ENCODE results near the gene KBTBD13.

Gene KBTBD13

DNA sequence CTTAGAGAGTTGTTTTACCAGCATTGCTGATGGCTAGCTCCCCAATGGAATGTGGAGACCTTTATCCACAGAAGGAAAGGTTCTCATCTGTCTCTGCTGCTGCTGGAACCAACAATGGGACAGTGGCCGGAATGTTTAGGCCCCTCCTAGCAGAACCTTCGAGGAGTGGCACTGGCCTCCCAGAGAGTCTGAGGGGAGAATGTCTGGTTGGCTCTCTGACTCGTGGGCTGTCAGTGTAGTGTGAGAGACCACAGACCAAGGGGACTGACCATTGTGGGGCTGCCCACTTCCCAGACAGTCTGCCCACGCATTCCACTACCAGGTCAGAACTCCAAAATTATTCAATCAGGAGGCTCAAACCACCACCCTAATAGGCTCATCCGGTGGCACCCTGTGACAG lies 13.8 kb upstream of the KBTBD13 start:
- TF ChIP-seq, protein P1, sequence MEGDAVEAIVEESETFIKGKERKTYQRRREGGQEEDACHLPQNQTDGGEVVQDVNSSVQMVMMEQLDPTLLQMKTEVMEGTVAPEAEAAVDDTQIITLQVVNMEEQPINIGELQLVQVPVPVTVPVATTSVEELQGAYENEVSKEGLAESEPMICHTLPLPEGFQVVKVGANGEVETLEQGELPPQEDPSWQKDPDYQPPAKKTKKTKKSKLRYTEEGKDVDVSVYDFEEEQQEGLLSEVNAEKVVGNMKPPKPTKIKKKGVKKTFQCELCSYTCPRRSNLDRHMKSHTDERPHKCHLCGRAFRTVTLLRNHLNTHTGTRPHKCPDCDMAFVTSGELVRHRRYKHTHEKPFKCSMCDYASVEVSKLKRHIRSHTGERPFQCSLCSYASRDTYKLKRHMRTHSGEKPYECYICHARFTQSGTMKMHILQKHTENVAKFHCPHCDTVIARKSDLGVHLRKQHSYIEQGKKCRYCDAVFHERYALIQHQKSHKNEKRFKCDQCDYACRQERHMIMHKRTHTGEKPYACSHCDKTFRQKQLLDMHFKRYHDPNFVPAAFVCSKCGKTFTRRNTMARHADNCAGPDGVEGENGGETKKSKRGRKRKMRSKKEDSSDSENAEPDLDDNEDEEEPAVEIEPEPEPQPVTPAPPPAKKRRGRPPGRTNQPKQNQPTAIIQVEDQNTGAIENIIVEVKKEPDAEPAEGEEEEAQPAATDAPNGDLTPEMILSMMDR (IDR thresholded peaks at IDR 0.05; ENCODE audit: insufficient read depth, missing control alignments), result no peak
- FAIRE-seq, result no peak

DNA sequence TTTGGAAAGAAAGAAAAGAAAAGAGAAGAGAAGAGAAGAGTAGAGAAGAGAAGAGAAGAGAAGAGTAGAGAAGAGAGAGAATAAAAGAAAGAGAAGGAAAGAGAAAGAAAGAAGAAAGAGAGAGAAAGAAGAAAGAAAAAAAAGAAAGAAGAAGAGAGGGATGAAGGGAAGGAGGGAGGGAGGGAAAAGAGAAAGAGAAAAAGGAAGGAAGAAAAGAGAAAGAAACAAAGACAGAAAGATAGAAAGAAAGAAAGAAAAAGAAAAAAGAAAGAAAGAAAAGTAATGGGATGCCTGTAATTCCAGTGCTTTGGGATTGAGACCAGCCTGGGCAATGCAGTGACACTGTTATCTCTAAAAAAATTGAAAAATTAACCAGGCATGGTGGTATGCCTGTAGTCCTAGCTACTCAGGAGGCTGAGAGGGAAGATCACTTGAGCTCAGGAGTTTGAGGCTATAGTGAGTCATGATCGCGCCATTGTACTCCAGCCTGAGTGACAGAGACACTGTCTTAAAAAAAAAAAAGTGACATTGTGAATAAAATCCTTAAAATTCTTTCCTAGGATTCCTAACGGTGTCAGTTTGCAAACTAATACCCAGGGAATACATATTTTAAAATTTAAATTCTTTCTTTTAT lies 10.4 kb upstream of the KBTBD13 start:
- FAIRE-seq (no peak), DNase-seq (ENCODE audit: insufficient read length, low spot score) (no peak)
- TF ChIP-seq, protein P1 (IDR thresholded peaks at IDR 0.05; ENCODE audit: insufficient read depth, missing control alignments), result no peak

More for the DNA sequence above, 13.8 kb upstream of the KBTBD13 start:
- no peak for DNase-seq (ENCODE audit: insufficient read length, low spot score)

DNA sequence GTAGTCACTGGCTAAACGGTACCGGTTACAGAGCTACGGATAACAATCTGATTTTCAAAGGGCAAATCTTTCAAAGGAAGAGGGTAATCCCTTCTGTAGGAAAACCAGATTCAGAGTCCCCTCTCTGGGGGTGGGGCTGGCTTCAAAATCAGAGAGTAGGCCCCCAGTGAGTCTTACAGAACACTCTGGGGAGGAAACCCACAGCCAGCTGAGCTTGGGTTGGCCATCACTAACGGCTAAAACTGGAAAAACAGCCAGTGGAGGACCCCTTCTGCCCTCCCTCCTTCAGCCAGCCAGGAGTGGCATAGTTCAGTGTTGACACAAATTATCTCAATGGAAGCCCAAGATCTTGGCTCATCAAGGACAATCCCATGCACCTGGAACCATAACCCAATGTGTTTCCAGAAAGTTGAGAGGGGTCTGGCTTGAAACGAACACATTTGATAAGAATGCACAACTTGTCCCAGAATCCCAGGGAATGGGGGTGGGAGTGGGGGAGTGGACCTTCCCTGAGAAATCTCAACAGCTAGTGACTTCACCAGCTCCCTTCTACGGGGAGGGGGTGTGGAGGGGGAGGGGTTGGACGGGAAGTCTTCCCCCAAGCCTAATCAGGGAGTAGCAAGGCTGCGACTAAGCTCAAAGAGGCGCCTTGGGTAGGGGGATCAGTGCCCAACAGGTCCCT lies 9.8 kb upstream of the KBTBD13 start:
- FAIRE-seq, result no peak
- TF ChIP-seq, protein P1 (IDR thresholded peaks at IDR 0.05; ENCODE audit: insufficient read depth, missing control alignments), result no peak

DNA sequence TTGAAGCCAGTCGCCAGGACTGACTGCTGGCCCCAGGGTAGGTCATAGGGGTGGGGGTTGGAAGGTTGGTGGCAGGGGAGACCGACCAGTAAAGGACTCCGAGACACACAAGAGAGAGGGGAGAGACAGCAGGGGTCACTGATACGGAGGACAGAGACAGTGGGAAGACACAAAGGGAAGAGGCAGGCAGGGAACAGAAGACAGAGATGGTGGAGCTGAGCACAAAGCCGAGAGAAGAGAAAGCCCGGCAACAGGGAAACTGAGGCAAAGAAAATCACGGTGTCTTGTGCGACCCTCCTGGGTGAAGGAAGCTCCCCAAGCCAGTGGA lies 9.3 kb upstream of the KBTBD13 start:
- TF ChIP-seq, protein P1 (IDR thresholded peaks at IDR 0.05; ENCODE audit: insufficient read depth, missing control alignments), result no peak
- DNase-seq (ENCODE audit: insufficient read length, low spot score), result no peak
- no peak for FAIRE-seq

More for the DNA sequence above, 9.8 kb upstream of the KBTBD13 start:
- no peak for DNase-seq (ENCODE audit: insufficient read length, low spot score)

DNA sequence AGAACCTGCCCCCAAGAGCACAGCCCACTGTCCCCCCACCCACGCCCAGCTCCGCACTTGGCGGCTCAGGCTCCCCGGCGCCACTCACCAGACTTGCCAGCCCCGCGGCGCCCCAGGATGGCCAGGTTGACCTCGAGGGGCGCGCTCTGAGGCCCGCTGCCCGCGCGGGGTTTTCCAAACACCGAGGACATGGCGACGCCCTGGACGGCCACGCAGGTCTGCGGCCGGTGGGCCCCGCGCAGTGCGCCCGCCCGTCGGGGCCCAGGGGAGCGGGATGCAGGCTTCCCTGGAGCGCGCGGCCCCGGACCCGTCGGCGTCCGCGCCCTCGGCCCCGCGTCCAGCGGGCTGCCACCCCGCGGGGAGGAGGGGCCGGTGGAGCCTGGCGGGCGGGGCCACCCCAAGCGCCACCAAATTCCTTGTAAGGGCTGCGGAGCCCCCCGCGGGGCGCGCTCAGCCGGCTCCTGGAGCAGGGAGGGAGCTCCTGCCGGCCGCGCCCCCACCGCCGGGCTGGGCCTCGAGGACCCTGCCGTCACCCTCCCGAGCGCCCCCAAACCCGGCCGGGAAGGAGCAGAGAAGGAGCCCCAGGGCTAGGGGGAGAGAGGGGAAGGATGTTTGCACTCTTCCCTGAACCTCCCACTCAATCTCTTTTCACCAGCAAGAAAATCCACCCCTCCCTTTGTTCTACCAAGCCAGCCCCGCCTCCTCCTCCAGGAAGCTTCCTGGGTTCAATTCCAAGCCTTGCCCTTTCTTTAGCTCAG lies 8.7 kb upstream of the KBTBD13 start, which contains the start of gene RASL12:
Gene RASL12 (minus strand): TSS at position 347 of the 758 bp plus-strand sequence. CDS start 156 bp downstream, at position 191.
- DNase-seq (ENCODE audit: insufficient read length, low spot score) (no peak), FAIRE-seq (no peak)
- TF ChIP-seq, protein P1 (IDR thresholded peaks at IDR 0.05; ENCODE audit: insufficient read depth, missing control alignments), result no peak

DNA sequence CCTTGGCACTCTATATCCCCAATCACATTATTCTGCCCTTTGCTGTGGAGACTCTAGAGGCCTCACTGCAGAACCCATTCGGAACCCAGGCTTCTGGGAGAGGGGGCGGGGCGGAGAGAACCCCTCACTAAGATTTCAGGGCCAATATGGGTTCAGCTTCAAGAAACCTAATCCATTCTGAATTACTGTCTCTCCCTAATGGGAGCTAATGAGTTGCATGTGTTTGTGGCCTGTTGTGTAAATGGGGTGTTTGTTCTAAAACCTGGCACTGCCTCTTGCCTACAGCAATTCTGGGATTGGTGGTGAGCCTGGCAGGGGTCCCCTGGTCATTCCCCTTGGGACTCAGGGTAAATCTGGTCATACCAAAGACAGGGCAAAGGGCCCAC lies 8.2 kb upstream of the KBTBD13 start:
- TF ChIP-seq, protein P1 (IDR thresholded peaks at IDR 0.05; ENCODE audit: insufficient read depth, missing control alignments), result no peak
- no peak for DNase-seq (ENCODE audit: insufficient read length, low spot score)
- FAIRE-seq, result no peak

Measured in D721Med (cell line).